HUES6 (cell line): Measurements from ENCODE around the gene SPATA3.
"Not testable (repeated sequence)": the region's sequence is repeated elsewhere in the genome, so short reads cannot be mapped to it uniquely, and the experiment has no call there.

Source experiments
- H3K27ac ChIP-seq: 2 replicates; pipeline ENCODE4 v1.7.0; 2013; ENCODE audit warnings: low read depth, mild to moderate bottlenecking, low read length, inconsistent platforms
- H3K27me3 ChIP-seq: 2 replicates; pipeline ENCODE4 v1.6.1; 2013; ENCODE audit warnings: low read length; ENCODE audit not compliant: control insufficient read depth, insufficient read depth
- H3K36me3 ChIP-seq: 2 replicates; pipeline ENCODE4 v1.6.1; 2013; ENCODE audit warnings: low read length; ENCODE audit not compliant: control insufficient read depth, insufficient read depth
- H3K4me1 ChIP-seq: 2 replicates; pipeline ENCODE4 v1.6.1; 2013; ENCODE audit warnings: low read length; ENCODE audit not compliant: control insufficient read depth, insufficient read depth
- H3K4me3 ChIP-seq: 2 replicates; pipeline ENCODE4 v1.5.1; 2013; ENCODE audit warnings: low read depth, low read length
- H3K9ac ChIP-seq: one replicate; pipeline ENCODE4 v1.6.1; 2013; ENCODE audit warnings: mild to moderate bottlenecking, low read length
- H3K9me3 ChIP-seq: 2 replicates; pipeline ENCODE4 v1.6.1; 2013; ENCODE audit warnings: low read depth, low read length; ENCODE audit not compliant: control insufficient read depth, insufficient read depth

The SPATA3 gene

DNA sequence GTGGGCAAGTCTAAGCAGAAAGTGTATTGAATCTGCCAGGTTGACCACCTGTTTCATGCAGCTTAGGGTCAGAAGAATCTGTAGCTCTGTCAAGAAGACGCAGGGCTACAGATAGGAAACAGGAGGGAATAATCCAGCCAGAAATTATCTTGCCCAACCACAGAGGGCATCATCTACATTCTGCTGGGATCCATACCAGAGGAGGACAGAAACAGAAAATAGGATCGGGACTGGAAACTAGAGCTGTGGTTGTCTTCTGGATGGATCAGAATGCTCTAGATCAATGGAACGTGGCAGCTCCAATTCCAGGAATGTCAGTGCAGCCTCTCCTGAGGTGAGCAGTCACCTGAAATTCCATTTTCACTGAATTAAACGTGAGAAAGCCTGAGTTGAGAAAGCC lies 3.6 kb downstream of the SPATA3 start:
- no peak overlapping the region for H3K4me3 ChIP-seq
- peaks cover 3% of the 10 kb centered on the region; the same call in 1 of the 2 replicates for H3K9me3 ChIP-seq
- peaks cover 22% of the 10 kb centered on the region for H3K27me3 ChIP-seq
- no peaks in the 10 kb centered on the region for H3K4me1 ChIP-seq
- H3K9ac ChIP-seq: no peak overlapping the region
- no peaks in the 10 kb centered on the region for H3K36me3 ChIP-seq
- no peak overlapping the region for H3K27ac ChIP-seq

GRCh38 chr2:231000211-231000904 lies 4.4 kb downstream of the SPATA3 start:
- H3K36me3 ChIP-seq: no peaks in the 10 kb centered on the region
- H3K27ac ChIP-seq: no peak overlapping the region
- no peak overlapping the region for H3K9ac ChIP-seq
- peaks cover 22% of the 10 kb centered on the region for H3K27me3 ChIP-seq
- H3K4me3 ChIP-seq: no peak overlapping the region
- H3K4me1 ChIP-seq: no peaks in the 10 kb centered on the region
- peaks cover 11% of the 10 kb centered on the region for H3K9me3 ChIP-seq

- Histone ChIP-seq H3K9me3 (peaks cover 13% of the 10 kb centered on the region), H3K36me3 (no peaks in the 10 kb centered on the region), H3K4me3 (no peak overlapping the region), H3K27me3 (peaks cover 22% of the 10 kb centered on the region), H3K27ac (no peak overlapping the region), H3K9ac (no peak overlapping the region), H3K4me1 (no peaks in the 10 kb centered on the region)
These were observed 5.1 kb downstream of the SPATA3 start for GRCh38 chr2:231001036-231001435.

- no peaks in the 10 kb centered on the region for H3K36me3 ChIP-seq
- H3K9me3 ChIP-seq: peaks cover 10% of the 10 kb centered on the region
- no peak overlapping the region for H3K27ac ChIP-seq
- no peaks in the 10 kb centered on the region for H3K4me1 ChIP-seq
- H3K9ac ChIP-seq: no peak overlapping the region
- H3K27me3 ChIP-seq: peaks cover 22% of the 10 kb centered on the region
- H3K4me3 ChIP-seq: no peak overlapping the region
These were observed 6.0 kb downstream of the SPATA3 start for GRCh38 chr2:231001921-231002320.

DNA sequence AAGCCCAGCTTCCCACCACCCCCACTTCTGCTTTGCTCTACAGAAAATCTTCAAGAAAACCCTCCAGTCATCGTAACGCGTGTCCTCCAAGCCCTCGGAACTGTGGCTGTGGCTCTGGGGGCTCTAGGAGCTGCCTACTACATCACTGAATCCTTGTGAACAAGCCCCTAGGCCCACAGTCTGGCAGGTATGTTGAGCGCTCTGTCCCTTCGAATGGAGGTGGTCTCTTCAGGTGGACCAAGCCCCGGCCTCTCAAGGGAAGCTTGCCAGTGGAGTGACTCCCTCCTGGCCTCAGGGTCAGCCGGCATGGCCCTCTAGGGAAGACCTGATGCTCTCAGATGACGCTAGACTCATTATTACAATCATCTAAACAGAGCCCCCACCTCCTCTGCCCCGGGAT lies 6.7 kb downstream of the SPATA3 start:
- Histone ChIP-seq H3K9me3 (peaks cover 9% of the 10 kb centered on the region; the same call in 1 of the 2 replicates), H3K27me3 (peaks cover 22% of the 10 kb centered on the region), H3K27ac (no peak overlapping the region), H3K36me3 (no peaks in the 10 kb centered on the region), H3K9ac (no peak overlapping the region), H3K4me1 (no peaks in the 10 kb centered on the region), H3K4me3 (no peak overlapping the region)

- Histone ChIP-seq H3K27ac (no peak overlapping the region), H3K27me3 (peaks cover 22% of the 10 kb centered on the region), H3K4me3 (no peak overlapping the region), H3K9me3 (peaks cover 9% of the 10 kb centered on the region; the same call in 1 of the 2 replicates), H3K4me1 (no peaks in the 10 kb centered on the region), H3K9ac (no peak overlapping the region), H3K36me3 (no peaks in the 10 kb centered on the region)
These were observed 7.3 kb downstream of the SPATA3 start for GRCh38 chr2:231003186-231003585.

DNA sequence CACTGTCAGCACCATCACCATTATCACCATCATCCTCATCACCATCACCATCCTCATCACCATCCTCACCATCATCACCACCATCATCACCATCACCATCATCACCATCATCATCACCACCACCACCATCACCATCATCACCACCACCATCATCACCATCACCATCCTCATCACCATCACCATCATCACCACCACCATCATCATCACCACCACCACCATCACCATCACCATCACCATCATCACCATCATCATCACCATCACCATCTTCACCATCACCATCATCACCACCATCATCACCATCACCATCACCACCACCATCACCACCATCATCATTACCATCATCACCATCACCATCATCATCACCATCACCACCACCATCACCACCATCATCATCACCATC lies 9.0 kb downstream of the SPATA3 start:
- H3K9ac ChIP-seq, H3K9me3 ChIP-seq, H3K4me3 ChIP-seq, H3K27ac ChIP-seq, H3K36me3 ChIP-seq, H3K4me1 ChIP-seq: not testable (repeated sequence)
- peaks cover 17% of the 10 kb centered on the region for H3K27me3 ChIP-seq

DNA sequence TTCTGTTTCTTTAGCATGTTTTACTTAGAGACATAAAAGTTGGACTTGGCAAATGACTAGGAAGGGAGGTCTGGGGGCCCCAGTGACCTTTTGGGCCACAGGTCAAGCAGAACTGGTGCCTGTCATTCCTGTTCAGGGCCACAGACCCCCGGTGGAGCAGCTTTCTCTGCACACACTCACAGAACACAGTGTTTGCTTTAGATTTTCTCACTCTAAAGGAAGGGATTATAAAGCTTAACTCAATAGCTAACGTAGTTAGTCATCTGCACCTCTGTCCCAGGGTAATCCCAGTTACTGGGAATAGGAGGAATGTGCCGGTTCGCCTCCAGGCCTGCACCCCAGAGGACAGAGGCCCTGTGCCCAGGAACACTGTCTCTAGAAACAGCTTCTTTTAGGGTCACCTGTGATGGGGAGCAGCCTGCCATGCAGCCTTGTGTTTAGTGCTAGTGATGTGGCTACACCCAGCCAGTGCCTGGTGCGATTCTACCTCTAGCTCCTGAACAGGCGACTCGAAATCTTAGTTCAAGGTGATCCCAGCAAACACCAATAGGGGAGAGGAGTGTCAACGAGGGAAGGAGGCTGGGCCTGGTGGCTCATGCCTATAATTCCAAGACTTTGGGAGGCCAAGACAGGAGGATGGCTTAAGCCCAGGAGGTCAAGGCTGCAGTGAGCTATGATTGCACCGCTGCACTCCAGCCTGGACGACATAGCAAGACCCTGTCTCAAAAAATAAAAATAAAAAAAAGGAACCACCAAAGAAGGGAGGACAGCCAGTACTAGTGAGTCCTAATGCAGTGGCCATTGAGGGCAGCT lies 11.6 kb downstream of the SPATA3 start:
- no peak overlapping the region for H3K27ac ChIP-seq
- H3K36me3 ChIP-seq: no peaks in the 10 kb centered on the region
- peaks cover 6% of the 10 kb centered on the region; the same call in 1 of the 2 replicates for H3K27me3 ChIP-seq
- no peaks in the 10 kb centered on the region for H3K4me1 ChIP-seq
- H3K9me3 ChIP-seq: peaks cover 9% of the 10 kb centered on the region; the same call in 1 of the 2 replicates
- H3K9ac ChIP-seq: no peak overlapping the region
- no peak overlapping the region for H3K4me3 ChIP-seq

- no peaks in the 10 kb centered on the region for H3K36me3 ChIP-seq
- no peak overlapping the region for H3K9ac ChIP-seq
- peaks cover 9% of the 10 kb centered on the region; the same call in 1 of the 2 replicates for H3K9me3 ChIP-seq
- H3K4me1 ChIP-seq: no peaks in the 10 kb centered on the region
- no peak overlapping the region for H3K4me3 ChIP-seq
- peaks cover 5% of the 10 kb centered on the region; the same call in 1 of the 2 replicates for H3K27me3 ChIP-seq
- H3K27ac ChIP-seq: no peak overlapping the region
These were observed 12.2 kb downstream of the SPATA3 start for GRCh38 chr2:231008131-231008530.

DNA sequence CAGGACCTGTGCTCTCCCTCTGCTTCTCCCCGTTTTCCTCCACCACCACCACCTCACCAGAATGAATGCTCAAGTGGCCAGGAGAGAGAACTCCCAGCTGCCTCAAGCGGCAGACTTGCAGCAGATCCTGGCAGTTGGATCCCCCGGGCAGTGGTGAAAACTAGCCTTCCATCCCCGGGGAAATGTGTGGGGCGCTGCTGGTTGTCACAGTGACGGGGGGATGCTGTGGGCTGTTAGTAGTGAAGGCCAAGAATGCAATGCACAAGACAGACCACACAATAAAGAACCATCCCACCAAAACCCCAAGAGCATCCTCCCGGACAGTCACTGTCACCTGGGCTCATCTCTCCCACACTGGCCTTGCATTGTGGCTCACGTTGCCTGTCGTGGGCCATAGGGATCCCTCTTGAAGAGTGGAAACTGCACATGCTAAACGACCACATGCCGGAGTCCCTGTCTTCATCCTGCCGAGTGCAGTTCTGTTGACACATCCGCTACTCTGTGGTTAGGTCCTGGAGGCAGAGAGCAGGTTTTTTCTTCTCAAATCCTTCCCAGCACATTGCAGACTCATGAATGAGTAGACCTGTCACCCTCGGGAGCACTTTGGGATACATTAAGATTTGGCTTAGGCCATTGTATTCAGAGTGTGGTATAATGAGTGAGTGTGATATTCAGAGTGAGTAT lies 13.5 kb downstream of the SPATA3 start:
- Histone ChIP-seq H3K36me3 (no peaks in the 10 kb centered on the region), H3K27me3 (no peaks in the 10 kb centered on the region), H3K4me1 (no peaks in the 10 kb centered on the region), H3K27ac (no peak overlapping the region), H3K9me3 (peaks cover 9% of the 10 kb centered on the region; the same call in 1 of the 2 replicates), H3K9ac (no peak overlapping the region), H3K4me3 (no peak overlapping the region)
